HG03095 (cell line): ENCODE measurements around the gene LSP1.

Experiments
- ATAC-seq: cut with Tn5 transposase; IDR thresholded peaks from one replicate; pipeline ENCODE4 v1.9.1; 2021; ENCODE audit warnings: moderate library complexity; ENCODE audit not compliant: unreplicated experiment

The LSP1 gene

GRCh38 chr11:1926156-1927025, 73.5 kb downstream of the LSP1 start:
- no peak for ATAC-seq

GRCh38 chr11:1927026-1927847, 74.4 kb downstream of the LSP1 start:
- ATAC-seq, result no peak

GRCh38 chr11:1927848-1928469, 75.1 kb downstream of the LSP1 start:
- ATAC-seq, result no peak

- no peak for ATAC-seq
Measured at GRCh38 chr11:1928470-1928890, 75.6 kb downstream of the LSP1 start.

- no peak for ATAC-seq
Measured at GRCh38 chr11:1928891-1929541, 76.1 kb downstream of the LSP1 start.

GRCh38 chr11:1929621-1930461, 77.0 kb downstream of the LSP1 start:
- no peak for ATAC-seq

GRCh38 chr11:1930462-1930830, 77.6 kb downstream of the LSP1 start:
- ATAC-seq, result no peak

- ATAC-seq, result no peak
Measured at GRCh38 chr11:1931341-1932104, 78.6 kb downstream of the LSP1 start.

DNA sequence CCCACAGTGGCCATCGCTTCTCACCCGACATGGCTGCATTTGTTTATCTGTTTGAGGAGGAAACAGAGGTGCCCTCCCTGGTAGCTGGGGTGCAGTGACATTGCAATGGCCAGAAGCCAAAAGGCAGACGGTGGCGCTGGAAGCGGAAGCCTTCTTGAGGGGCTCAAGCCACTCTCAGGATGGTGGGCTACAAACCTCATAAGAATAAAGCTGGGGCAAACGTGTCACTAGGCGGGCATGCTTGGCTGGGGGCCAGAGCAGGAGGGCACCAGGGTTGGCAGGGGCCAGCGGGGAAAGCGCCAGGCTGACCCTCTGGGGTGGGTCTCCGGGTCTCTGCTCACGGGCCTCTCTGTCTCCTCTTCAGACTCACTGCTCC, 79.2 kb downstream of the LSP1 start:
- no peak for ATAC-seq

DNA sequence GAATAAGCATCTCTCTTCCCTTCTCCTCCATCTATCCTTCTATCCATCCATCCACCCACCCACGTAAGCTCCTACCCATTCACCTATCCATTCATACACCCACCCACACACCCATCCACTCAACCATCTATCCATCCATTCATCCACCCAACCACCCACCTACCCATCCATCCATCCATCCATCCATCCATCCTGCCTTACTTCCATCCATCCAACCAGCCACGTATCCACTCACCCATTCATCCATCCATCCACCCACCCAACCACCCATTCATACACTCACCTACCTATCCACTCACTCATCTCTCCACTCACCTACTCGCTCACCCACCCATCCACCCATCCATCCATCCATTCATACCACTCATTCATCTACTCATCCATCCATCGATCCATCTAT, 79.8 kb downstream of the LSP1 start:
- no peak for ATAC-seq

DNA sequence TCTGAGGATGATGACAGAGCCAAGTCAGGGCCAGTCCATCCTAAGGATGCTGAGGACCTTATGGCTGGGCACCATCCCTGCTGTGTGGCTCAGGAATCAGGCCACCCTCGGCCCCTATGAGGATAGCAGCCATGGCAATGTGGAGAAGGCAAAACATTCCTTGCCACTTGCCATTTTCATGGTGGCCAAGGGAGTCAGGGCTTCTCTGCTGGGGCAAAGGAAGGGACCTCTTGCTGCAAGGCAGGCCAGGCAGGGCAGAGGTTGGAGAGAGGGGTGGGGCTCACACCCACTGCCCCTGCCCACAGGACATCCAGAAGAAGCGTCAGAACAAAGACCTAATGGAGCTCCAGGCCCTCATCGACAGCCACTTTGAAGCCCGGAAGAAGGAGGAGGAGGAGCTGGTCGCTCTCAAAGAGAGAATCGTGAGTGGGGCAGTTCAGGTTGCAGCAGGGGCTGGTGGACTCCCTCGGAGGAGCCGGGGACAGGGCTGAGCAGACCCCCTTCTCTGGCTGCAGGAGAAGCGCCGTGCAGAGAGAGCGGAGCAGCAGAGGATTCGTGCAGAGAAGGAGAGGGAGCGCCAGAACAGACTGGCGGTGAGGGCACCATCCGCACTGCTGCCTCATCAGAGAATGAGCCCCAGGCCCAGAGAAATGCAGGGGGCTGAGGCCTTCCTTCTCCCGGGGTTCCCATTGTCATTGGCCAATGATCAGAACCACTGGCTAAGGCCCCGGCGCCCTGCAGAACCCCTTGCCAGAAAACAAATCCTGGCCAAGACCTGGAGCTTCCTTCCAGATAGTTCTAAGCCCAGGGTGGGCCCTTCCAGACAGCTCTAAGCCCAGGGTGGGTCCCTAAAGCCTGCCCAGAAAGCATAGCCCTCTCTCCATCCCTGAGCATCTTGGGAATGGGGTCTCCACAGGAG, 80.8 kb downstream of the LSP1 start:
- no peak for ATAC-seq

GRCh38 chr11:1934335-1935155, 81.7 kb downstream of the LSP1 start:
- no peak for ATAC-seq

- ATAC-seq, result no peak
Measured at GRCh38 chr11:1935156-1936071, 82.5 kb downstream of the LSP1 start.

- ATAC-seq, result no peak
Measured at GRCh38 chr11:1936072-1936780, 83.3 kb downstream of the LSP1 start.

GRCh38 chr11:1936781-1937615, 84.1 kb downstream of the LSP1 start:
- no peak for ATAC-seq
